HG02973 (cell line): ENCODE data around the gene PRICKLE2.

Source experiments
- ATAC-seq: cut with Tn5 transposase; IDR thresholded peaks from one replicate; pipeline ENCODE4 v1.9.1; 2021; ENCODE audit warnings: moderate library complexity; ENCODE audit not compliant: unreplicated experiment

The PRICKLE2 gene

DNA sequence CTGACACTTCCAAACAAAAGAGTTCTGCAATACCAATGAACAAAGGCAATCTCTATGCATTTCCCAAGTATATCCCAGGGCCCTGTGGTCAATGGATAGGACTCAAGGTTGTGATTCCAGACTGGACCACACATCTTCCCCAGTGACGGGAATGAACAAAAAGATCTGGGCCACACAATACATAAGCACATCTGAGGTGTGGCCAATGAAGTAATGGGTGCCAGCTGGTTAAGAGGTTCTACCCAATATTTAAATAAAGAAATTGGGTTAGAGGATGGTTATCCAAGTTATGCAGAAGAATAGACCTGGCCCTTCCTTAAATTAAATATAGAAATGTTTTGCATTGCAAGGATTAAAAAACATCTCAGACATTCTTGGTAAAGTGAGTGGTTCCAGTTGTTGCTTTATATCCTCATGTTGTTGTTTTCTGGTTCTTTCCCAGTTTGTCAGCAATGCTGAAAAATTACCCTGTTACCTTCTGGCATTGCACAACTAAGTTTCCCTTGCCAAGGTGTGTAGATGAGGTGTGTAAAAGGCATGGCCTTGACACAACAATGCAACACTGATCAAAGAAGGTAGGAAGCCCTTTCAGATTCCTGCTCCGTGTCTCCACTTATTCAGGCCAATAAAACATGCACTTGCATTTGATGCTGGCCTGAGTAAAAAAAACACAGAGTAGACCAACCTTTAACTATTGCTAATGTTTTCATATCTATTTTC is 86.5 kb downstream of the PRICKLE2 start:
- ATAC-seq: no peak

DNA sequence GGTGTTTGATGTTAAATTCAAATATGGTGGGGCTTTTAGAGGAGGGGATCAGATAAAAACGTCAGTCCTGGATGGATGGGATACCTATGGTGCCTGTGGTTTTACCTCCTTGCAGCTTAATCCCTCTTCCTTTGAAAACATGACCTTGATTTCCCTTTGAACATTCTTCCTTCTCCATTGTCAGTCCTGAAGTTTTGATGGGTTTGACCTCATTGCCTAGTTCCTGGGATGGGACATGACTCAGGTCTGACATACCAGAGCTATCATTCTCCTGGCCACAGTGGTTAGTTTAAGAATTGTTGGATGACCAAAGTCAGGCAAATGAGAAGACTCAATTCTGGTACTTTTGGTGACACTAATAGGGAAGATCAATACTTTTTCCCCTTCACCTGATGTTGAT is 87.2 kb downstream of the PRICKLE2 start:
- ATAC-seq: no peak

DNA sequence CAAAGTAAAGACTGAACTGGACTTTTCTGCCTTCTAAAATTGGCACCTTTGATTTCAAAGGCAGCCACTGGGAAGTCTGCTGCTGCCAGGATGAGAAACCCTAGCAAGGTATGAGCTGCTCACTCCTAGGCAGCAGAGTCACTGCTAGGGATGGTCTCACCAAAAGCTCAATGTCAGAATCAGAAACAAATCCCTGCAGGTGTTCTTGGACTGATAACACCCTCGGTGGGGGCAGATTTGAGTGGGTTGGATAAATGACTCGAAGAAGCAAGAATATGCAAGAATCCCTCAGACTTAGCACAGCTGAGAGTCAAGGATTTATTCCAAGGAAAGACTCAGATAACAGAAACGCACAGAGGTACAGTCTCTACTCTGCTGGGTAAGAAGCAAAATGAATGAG is 90.4 kb downstream of the PRICKLE2 start:
- ATAC-seq: no peak

DNA sequence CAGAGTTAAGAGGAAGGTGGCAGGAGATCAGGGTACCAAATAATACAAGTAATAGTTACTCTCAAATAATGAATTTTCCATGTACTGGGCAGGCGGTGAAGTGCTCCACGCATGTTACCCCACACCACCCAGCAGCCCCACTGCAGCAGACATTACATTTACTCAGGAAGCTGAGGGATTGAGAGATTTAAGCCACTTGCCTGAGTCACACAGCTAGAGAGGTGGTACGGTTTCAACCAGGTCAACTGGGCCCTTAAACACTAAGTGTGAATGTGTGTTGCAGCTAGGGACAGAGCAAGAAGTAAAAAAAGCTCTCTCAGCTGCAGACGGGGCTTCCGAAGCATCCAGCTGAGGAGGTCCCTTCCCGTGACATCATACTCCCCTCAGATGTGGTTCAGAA is 91.3 kb downstream of the PRICKLE2 start:
- ATAC-seq: no peak

DNA sequence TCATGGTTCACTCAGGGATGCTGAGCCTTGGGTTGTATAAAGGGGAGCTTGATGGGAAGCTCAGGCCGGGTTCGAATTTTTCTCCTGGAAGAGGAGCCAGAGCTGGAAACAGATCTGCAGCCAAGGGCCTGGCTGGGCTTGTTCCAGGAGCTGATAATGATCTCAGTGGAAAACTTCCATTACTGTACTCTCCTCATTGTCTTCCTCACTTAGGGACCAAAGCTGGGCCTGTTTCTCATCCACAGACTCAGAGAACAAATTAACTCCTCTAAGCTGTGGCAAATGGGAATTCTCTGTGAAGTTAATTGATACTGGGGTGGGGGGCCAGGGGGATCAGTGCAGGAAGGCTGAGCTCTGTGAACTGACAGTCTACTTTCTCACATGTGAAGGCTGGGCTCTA is 92.0 kb downstream of the PRICKLE2 start:
- ATAC-seq: no peak

DNA sequence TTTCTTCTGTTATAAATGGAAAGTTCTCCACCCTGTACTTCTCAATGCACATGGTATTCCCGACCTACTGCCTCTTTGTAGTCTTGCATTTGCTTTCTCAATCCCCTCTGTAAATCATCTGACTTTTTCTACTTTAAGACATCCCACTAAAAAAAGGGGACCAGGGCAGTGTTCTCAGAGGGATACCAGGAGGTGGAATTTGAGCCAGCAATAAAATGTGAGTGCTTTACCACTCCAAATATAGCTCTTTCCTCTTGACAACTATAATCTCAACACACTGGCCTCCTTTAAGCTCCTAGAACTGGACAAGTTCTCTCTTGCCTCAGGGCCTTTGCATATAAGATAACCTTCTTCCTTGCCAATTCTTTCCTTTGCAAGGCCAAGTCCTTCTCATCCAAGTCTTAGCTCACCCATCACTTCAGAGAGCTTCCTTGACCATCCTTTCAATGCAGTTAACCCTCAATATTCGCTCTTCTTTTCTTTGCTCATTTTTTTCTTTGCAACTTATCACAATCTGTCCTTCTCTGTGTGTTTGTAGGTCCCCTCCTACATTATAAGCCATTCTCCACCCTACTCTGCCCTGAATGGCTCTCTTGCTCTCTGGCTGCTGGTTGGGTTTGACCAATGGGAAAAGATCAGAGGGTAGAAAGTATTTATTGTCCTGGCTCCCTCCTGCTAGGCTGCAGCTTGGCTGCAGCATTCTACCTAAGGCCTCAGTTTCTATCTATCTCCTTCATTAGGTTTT is 93.4 kb downstream of the PRICKLE2 start:
- no peak for ATAC-seq

DNA sequence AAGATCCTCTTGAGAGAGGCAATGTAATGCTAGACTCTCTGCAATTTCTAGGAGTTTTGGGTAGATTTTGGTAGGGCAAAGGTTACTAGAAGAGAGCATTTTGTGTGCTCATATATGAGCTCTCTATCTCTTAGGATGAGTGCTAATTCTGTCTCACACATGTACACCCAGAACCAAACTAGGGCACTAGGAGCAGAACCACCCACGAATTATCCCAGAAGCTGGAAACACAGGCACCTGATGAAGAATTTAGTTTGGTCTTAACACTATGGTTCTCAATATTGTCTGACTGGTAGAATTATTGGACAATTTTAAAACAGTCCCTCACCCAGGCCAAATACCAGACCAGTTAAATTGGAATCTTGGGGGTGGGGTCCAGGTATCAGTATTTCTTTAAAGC is 94.8 kb downstream of the PRICKLE2 start:
- no peak for ATAC-seq

DNA sequence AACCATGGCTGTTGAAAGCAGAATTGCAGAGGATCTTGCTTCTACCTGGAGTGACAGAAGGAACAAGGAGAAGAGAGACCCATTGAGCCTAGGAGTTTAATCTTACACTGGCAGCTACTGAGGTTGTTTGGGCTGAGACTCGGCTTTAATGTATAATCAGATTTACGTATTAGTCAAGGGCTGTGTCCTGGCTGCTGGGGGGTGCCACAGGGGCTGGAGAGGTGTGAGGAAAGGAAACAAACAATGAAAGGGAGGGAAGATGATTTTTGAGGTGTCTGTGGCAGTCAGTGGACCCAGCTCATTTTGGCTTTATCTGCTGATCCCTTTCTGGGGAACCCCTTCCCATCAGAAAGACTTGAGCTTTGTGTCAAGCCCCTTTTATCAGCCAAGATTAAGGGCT is 95.7 kb downstream of the PRICKLE2 start:
- no peak for ATAC-seq

DNA sequence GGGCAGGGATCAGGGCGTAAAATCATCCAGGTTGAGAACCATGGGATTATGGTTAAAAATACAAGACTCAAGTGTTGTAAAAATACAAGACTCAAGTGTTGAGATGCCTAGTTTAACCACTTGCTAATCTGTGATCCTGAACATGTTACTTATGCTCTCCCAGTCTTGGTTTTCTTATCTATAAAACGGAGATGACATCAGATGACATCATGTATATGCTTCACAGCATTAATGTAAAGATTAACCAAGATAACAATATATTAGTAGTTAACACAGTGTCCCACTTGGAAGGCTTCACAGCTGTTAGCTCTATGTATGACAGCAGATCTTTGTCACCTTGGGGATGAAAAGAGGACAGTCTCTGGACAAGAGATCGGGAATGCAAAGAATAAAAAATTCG is 96.2 kb downstream of the PRICKLE2 start:
- ATAC-seq: no peak

DNA sequence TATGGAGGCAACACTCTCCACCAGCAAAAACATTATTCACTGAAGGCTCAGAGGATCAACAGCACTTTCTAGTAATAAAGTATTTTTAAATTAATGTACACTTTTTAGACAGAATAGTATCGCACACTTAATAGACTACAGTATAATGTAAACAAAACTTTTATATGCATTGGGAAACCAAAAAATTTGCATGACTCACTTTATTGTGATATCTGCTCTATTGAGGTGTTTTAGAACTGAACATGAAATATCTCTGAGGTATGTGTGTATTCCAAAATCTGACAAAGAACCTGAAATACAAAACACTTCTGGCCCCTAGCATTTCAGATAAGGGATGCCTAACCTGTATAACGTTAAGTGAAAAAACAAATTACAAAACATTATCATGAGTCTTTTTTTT is 99.7 kb downstream of the PRICKLE2 start:
- no peak for ATAC-seq

DNA sequence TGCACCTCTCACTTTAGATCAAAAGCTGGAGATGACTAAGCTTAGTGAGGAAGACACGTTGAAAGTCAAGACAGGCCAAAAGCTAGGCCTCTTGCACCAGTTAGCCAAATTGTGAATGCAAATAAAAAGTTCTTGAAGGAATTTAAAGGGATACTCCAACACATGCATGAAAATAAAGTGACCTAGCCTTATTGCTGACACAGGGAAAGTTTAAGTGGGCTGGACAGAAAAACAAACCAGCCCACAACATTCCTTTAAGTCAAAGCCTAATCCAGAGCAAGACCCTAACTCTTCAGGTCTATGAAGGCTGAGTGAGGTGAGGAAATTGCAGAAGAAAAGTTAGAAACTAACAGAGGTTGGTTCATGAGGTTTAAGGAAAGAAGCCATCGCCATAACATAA is 101.3 kb downstream of the PRICKLE2 start:
- ATAC-seq: no peak

DNA sequence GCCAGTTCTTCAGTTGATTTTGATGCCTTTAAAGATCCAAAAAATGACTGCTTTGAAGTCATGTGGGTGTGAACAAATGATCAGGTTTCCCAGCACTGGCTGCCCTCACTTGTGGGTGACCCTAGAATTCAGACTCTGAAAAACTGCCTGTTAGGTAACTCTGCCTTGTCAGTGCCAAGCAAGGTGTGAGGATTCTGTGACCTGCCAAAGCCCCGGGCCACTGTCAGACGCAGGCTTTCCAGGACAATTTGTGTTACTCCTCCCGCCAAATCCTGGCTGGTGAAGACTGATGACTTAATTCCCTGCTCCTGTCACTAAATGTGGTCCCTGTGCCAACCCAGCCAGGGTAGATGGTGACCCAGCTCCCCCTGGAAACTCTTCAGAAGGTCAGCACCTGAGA is 102.8 kb downstream of the PRICKLE2 start:
- ATAC-seq: no peak

DNA sequence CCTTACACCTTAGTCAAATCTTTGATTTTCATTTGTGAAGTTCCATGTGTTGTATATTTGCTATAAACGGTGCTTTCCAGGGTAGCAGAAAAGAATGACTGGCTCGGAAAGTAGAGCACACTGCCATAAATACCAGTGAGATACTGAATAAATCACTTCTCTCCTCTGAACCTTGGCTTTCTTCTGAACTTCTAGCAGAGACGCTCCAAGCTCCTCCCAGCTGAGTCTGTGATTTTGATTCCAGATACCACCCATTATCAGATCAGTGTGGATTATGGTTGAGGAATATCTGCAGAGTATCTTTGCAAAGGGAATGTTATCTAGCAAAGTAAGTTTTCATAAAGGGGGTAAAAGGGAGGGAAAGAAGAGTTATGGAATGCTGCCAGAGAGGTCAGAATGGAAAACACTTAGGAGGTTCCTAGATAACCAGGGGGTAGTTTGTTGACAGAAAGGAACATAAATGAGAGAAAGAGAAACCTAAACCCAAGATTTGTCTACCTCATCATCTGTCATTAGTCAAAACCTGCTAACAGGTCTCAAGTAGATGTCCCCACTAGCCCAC is 103.4 kb downstream of the PRICKLE2 start:
- no peak for ATAC-seq

DNA sequence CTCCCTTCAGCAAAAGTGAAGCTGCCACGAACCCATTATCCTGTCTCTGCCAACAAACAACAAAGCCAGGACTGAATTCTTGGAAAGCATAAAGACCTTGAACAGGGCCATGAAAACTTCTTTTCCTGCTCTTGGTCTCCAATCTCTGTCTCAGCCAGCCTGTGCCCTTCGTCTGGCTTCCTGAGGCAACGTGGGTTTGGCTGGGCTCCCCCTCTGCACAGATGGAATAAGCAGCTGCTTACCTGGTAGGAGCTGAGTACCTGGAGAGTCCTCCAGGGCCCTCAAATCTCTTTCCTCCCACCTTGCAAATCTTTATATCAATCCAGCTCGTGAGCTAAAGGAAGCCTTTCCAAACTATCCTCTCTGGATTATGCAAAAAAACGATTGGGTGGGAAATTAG is 104.4 kb downstream of the PRICKLE2 start:
- no peak for ATAC-seq

DNA sequence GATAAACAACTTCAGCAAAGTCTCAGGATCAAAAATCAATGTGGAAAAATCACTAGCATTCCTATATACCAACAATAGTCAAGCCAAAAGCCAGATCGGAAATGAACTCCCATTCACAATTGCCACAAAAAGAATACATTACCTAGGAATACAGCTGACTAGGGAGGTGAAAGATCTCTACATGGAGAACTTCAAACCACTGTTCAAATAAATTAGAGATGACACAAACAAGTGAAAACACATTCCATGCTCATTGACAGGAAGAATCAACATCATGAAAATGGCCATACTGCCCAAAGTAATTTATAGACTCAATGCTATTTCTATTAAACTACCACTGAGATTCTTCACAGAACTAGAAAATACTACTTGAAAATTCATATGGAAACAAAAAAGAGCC is 107.8 kb downstream of the PRICKLE2 start:
- no peak for ATAC-seq

DNA sequence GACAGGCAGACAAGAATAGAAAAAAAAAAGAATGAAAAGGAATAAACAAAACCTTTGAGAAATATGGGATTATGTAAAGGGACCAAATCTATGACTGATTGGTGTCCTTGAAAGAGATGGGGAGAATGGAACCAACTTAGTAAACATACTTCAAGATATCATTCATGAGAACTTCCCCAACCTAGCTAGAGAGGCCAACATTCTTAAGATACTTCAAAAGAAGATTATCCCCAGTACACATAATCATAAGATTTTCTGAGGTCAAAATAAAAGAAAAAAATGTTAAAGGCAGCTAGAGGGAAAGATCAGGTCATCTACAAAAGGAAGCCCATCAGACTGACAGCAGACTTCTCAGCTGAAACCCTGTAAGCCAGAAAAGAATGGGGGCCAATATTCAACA is 110.6 kb downstream of the PRICKLE2 start:
- no peak for ATAC-seq

DNA sequence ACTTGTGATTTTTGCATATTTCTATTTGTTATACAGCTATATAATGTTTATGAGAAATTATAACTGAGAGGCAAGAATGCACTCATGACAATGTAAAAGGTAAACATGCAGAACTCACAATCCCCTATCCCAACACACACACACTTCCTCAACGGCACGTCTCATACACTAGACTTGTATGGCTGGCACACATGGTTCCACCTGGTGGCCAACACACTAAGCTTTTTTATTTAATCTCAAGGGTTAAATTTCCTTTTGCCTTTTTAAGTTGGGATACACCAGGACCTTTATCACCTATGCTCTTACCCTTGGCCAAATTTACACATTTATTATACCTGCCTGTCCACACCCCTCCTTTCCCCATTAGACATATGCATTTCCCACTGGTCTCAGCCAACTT is 113.4 kb downstream of the PRICKLE2 start:
- no peak for ATAC-seq

DNA sequence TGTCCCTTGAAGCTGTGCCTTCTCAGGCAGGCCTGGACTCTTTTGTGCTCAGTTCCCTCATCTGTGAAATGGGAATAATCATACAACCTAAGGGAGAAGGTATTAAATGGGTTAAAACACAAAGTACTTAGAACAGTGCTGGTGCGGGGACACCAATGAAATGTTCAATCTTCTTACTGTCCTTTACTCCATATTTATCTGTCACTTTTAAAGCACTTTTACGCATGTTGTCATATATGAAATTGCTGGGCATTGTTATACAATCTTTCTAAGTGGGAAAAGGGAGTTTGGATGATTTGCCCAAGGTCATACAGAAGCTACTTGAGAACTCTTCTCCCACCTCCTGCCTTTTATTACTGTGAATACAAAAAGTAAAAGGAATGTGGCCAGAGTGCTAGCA is 114.2 kb downstream of the PRICKLE2 start:
- no peak for ATAC-seq

DNA sequence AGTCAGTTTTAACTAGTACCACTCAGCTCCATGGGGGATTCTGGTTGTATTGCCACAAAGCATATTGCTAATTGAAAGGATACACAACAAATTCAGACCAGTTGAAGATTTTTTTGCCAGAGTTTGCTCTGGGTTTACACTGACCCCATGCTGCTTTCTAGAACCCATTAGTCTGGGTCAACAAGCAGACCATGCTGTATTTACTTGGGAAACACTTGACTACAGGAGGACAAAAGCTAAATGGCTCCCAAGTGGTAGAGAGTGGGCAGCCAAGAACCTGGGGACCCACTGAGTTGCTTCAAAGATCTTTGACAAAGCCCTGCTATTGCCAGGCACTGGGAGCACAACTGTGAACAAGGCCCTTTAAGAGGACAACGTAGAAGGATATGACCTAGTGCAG is 115.2 kb downstream of the PRICKLE2 start:
- no peak for ATAC-seq

DNA sequence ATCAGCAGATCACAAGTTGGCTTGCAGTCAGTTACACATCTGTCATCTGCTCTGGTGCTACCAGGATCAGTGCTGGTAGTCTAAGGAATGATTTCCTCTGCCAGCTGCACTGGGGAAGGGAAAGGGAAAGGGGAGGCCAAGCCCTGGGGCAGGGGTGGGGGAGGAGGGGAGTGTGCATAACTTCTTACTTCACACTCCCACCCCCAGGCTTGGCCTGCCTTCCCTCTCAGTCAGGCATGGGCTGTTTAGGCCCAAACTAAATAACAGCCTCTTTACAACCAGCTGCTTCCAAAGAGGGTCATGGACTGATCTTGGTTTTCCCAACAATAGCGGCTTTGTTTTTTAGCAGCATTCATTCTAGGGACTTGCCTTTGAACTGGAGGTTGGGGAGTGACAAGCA is 115.8 kb downstream of the PRICKLE2 start:
- ATAC-seq: no peak

DNA sequence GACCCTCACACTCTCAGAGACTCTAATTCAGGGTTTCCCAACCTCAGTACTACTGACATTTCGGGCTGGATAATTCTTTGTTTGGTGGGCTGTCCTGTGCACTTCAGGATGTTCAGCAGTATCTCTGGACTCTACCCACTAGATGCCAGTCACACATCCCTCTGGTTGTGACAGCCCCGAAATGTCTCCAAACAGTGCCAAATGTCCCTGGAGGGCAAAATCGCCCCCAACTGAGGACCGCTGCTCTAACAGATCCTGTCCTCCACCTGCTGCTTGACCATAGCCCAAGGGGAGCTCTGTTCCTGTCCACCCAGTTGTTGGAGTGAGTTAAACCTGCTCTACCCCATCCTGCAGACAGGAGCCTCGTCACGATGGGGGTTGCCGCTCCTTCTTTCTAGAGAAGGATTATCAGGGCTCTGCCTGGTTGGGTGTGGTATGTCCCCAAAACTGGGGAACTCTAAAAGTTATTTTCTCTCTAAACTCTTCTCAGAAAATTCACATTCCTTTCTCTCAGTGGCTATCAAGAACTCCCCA is 116.4 kb downstream of the PRICKLE2 start:
- ATAC-seq: no peak

DNA sequence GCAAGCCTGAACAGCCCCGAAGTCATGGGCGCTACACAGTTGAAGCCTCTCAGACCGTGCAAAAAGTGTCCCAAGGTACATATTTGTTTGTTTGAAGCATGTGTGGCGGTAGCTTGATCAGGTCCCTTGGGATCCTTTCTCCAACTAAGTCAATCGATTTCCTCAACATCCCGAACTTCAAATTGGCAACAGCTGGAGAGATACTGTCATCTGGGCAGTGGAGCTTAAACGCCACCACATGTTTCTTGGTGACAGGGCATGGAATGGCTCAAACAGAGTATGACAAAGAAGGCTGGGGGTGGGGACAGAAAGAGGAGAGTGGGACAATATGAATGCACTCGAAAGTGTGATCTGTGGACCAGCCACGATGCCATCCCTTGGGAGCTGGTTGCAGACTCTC is 117.0 kb downstream of the PRICKLE2 start:
- ATAC-seq: no peak
